Stimulated activated CD4-positive, alpha-beta T cell treated with anti-CD3 and anti-CD28 coated beads, Interleukin-2, amount 100 ng/mL, for 4 hours (primary cell): Measurements from ENCODE around the gene ZNF726.
"Not testable (repeated sequence)": the region's sequence is repeated elsewhere in the genome, so short reads cannot be mapped to it uniquely, and the experiment has no call there.

Experiments
- DNase-seq: peaks from one replicate; pipeline ENCODE4 v3.0.0-alpha.2; 2020; ENCODE audit warnings: low read depth

Gene ZNF726

DNA sequence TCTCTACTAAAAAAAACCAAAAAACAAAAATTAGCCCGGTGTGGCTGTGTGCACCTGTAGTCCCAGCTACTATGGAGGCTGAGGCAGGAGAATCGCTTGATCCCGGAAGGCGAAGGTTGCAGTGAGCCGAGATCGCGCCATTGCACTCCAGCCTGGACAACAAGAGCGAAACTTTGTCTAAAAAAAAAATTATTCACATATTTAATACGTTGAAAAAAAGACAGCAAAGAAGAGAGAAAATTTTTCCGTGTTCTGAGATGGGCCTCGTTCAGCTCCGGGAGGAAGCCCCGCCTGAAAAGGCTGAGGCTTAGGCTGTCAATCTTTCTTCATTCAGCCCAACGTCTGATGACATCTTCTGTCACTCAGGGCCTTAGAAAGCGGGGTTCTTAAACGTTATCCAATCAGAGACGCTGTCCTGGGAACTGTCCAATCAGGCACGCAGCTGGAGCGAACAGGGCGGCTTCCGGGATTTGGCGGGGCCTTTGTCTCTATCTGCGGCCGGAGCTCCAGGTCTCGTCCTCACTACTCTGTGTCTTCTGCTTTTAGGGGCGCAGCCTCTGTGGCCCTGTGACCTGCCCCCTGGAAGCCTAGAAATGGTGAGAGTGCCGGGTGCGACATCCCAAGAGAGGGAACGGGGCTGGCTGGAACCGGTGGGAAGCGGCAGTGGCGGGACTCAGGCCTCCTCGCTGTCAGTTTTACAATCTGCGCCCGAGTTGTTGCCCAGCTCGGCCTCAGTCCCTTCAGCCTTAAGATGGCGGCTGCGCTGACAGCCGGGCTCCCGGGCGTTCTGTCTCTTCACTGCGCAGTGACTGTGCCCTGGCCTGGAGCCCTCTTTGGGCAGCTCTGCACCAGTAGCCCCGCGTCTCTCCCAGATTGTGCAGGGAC is at the start of gene ZNF726:
Gene ZNF726 (plus strand): TSS at position 485 of the 885 bp plus-strand sequence. CDS start 109 bp downstream, at position 594.
- peak; percentile 73 for DNase-seq

DNA sequence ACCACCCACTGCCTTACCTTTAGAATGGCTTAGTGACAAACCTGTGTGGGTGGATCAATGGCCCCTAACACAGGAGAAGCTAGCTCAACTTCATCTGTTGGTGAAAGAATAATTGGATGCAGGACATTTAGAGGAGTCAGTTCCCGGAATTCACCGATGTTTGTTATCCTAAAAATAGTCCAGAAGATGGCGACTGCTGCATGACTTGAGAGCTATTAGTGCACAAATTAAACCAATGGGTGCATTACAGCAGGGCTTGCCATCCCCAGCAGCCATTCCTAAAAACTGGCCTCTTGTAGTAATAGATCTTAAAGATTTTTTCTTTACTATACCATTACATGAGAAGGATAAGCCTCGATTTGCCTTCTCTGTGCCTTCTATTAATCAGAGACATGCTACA is 46.8 kb upstream of the ZNF726 start:
- no peak for DNase-seq

DNA sequence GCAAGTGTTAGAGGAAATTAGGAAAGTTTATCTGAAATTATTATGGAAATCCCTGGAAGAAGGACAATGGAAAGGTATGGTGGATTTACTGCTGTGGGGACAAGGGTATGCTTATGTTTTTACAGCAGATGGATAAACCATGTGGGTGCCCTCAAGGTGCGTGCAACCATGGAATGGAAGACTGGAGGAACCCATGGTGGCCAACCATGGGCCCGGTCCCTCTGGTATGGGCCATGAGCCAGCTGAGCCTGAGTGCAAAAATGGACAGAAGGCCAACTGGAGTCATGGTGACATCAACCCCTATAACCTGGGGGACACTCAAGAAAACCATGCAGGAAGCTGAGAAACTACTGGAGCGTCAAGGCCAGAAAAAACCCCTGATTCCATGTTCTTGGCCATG is 46.1 kb upstream of the ZNF726 start:
- no peak for DNase-seq

GRCh38 chr19:23872282-23872919 is 42.3 kb upstream of the ZNF726 start:
- no peak for DNase-seq

DNA sequence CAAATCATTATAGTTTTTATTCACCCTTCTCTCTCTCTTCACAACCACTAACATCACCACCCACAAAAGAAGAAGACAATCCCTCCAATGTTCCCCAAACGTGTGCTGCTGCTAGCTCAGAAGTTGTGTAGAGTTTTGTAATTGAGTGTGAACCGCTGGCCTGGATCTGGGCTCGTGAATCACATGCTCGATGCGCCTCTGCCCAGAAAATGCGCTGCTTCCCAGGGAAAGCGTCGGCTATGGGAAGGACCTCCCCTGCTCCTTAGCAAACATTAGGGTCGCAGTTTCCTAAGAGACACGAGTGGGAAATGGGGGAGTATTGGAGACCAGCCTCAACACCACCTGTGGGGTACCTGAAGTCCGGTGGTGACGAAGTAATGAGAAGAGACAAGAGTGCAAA is 38.4 kb upstream of the ZNF726 start:
- no peak for DNase-seq

GRCh38 chr19:23876756-23877155 is 37.9 kb upstream of the ZNF726 start:
- not testable (repeated sequence) for DNase-seq

- no peak for DNase-seq
Observed at GRCh38 chr19:23882493-23882892, 32.2 kb upstream of the ZNF726 start.

- no peak for DNase-seq
Observed at GRCh38 chr19:23884363-23884762, 30.3 kb upstream of the ZNF726 start.

DNA sequence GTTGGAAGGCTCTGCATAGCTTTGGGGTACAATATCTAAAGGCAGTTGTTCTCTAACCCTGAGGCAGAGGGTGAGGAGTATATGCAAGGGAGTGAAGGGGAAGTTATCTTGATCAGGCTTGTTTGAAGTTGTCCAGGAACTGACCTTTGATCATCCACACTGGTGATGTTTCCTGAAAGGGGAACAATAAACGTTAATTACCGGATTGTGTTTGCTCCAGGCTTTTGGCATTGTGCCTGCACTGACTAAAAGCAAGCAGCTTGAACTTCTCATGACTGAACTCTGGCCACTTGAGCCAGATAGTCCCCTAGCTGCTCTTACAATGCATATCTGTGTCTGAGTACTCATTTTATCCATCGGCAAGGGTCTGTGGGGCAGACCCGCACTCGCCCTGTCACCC is 27.0 kb upstream of the ZNF726 start:
- DNase-seq, result no peak

- not testable (repeated sequence) for DNase-seq
Observed at GRCh38 chr19:23896096-23896495, 18.6 kb upstream of the ZNF726 start.

GRCh38 chr19:23896912-23897311 is 17.8 kb upstream of the ZNF726 start:
- DNase-seq, result no peak

GRCh38 chr19:23901360-23901759 is 13.3 kb upstream of the ZNF726 start:
- DNase-seq, result no peak

DNA sequence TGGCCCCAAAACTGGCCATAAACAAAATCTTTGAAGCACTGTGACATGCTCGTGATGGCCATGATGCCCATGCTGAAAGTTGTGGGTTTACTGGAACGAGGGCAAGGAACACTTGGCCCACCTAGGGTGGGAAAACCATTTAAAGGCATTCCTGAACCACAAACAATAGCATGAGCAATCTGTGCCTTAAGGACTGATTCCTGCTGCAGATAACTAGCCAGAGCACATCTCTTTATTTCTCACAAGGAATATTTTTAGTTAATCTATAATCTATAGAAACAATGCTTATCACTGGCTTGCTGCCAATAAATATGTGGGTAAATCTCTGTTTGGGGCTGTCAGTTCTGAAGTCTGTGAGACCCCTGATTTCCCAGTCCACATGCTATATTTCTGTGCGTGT is 10.3 kb upstream of the ZNF726 start:
- no peak for DNase-seq

- DNase-seq, result no peak
Observed at GRCh38 chr19:23905771-23906170, 8.9 kb upstream of the ZNF726 start.

DNA sequence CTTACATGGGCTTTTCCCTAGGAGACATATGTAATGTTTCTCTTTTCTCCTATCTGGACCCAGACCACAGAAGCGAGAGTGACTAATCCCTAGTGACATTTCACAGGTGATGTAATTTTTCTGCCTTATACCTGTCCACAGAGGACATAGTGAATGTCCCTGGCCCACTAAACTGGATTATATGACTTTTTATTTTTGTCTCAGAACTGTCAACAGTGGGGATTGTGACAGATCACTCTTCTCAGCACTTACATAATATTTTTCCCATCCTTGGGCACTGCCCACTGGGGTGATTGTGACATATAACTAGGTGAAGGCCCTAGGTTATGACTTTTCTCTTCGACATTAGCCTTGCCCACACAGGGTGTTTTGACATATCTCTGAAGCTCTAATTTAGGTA is 7.9 kb upstream of the ZNF726 start:
- DNase-seq, result no peak

DNA sequence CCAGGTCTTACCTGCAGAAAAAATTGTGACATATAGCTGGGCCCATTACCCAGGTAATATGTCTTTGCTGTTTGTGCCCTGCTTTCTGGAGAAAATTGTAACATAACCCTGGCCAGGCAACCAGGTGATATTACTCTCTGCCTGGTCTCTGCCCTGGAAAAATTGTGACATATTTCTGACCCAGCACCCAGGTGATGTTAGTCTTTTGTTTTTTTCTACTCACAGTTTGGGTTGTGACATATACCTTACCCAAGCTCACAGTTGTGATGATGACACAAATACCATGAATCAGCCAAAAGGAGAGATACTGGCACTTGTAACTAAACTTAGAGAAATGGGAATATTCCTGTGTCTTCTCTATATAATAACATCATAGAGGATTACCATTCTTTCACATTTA is 6.5 kb upstream of the ZNF726 start:
- DNase-seq, result no peak

DNA sequence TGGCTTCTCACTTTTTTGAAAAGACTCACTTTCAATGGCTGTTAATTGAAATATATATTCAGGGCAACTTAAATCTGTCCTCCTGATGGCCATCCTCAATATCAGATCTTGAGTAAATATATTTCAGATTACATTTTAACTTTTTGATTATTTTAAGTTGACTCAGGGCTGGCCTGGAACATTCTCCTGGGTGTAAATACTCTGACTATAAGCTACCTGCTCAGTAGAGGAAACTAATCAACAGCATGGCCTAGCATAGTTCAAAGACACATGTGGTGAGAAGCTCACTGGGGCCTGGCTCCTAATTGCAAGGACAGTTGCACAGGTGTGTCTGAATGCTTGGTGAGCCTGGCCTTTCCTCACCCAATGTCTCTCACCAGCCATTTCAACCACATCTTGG is 5.5 kb upstream of the ZNF726 start:
- no peak for DNase-seq

- no peak for DNase-seq
Observed at GRCh38 chr19:23913931-23914330, 755 bp upstream of the ZNF726 start.

DNA sequence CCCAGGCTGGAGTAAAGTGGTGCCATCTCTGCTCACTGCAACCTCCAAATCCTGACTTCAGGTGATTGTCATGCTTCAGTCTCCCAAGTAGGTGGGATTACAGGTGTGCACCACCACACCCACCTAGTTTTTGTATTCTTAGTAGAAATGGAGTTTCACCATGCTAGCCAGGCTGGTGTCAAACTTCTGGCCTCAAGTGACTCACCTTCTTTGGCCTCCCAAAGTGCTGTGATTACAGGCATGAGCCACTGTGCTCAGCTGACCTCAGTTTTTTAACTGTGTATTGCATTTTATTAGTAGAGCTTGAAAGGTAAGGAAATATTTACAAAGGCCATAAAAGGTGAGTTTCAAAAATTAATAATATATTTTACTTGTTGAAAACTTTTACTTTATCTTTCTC is 2.3 kb downstream of the ZNF726 start:
- DNase-seq, result no peak

GRCh38 chr19:23917856-23918255 is 3.2 kb downstream of the ZNF726 start:
- DNase-seq, result no peak

DNA sequence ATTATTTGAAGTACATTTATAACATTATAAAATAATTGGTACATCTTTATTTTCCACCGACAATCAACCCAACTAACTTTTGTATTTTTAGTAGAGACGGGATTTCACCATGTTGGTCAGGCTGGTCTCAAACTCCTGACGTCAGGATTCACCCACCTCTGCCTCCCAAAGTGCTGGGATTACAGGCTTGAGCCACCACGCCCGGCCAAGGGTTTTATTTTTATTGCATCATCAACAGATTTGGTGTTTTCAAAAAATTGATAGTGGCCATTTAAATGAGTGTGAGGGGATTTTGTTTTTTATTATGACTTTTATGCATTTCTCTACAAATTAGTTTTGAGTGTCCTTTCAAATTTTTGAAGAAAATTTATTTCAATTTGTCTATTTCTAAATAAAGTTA is 10.6 kb downstream of the ZNF726 start:
- no peak for DNase-seq

GRCh38 chr19:23932878-23933277 is 18.2 kb downstream of the ZNF726 start:
- no peak for DNase-seq

- not testable (repeated sequence) for DNase-seq
Observed at GRCh38 chr19:23937031-23937430, 22.3 kb downstream of the ZNF726 start.

- DNase-seq, result no peak
Observed at GRCh38 chr19:23943411-23943810, 28.7 kb downstream of the ZNF726 start.
